ENCODE measurements around the gene ACVR1B. TPM values are rescaled to one million over a fixed set of nuclear protein-coding genes. Genes with fewer than 3 reads are reported as not detected.

Gene ACVR1B
- total RNA-seq, 1 donor = 10.5 TPM

- Histone ChIP-seq H4K20me1 (ENCODE audit: insufficient read depth, low read length) (no peaks in the 10 kb centered on the region), H3K4me3 (ENCODE audit: insufficient read depth, low read length) (no peak overlapping the region), H3K79me2 (ENCODE audit: insufficient read depth, low read length) (no peaks in the 10 kb centered on the region), H3K27me3 (ENCODE audit: insufficient read depth, low read length) (peaks cover 21% of the 10 kb centered on the region), H2AFZ (ENCODE audit: low read length) (no peak overlapping the region), H3K27ac (ENCODE audit: low read depth, low read length) (no peak overlapping the region), H3K4me1 (ENCODE audit: insufficient read depth, low read length) (no peaks in the 10 kb centered on the region), H3K36me3 (ENCODE audit: insufficient read depth, low read length) (no peaks in the 10 kb centered on the region), H3K4me2 (ENCODE audit: insufficient read depth, low read length) (no peak overlapping the region), H3K9me3 (ENCODE audit: low read depth, low read length) (no peaks in the 10 kb centered on the region)
- no peak for TF ChIP-seq CTCF (IDR thresholded peaks at IDR 0.05; ENCODE audit: extremely low read depth, low read depth, low read length)
- DNase-seq (ENCODE audit: insufficient read length, low spot score, missing footprints) = no peak
Measured at GRCh38 chr12:51934080-51934479, 17.4 kb upstream of the ACVR1B start.

GRCh38 chr12:51937926-51938325 lies 13.6 kb upstream of the ACVR1B start:
- Histone ChIP-seq H3K79me2 (ENCODE audit: insufficient read depth, low read length) (no peaks in the 10 kb centered on the region), H4K20me1 (ENCODE audit: insufficient read depth, low read length) (no peaks in the 10 kb centered on the region), H3K9me3 (ENCODE audit: low read depth, low read length) (no peaks in the 10 kb centered on the region), H3K27ac (ENCODE audit: low read depth, low read length) (no peak overlapping the region), H3K27me3 (ENCODE audit: insufficient read depth, low read length) (peaks cover 17% of the 10 kb centered on the region), H3K4me1 (ENCODE audit: insufficient read depth, low read length) (no peaks in the 10 kb centered on the region), H3K4me2 (ENCODE audit: insufficient read depth, low read length) (no peak overlapping the region), H2AFZ (ENCODE audit: low read length) (no peak overlapping the region), H3K36me3 (ENCODE audit: insufficient read depth, low read length) (no peaks in the 10 kb centered on the region), H3K4me3 (ENCODE audit: insufficient read depth, low read length) (no peak overlapping the region)
- TF ChIP-seq CTCF (IDR thresholded peaks at IDR 0.05; ENCODE audit: extremely low read depth, low read depth, low read length) = no peak
- no peak for DNase-seq (ENCODE audit: insufficient read length, low spot score, missing footprints)

- H4K20me1 ChIP-seq (ENCODE audit: insufficient read depth, low read length) = no peaks in the 10 kb centered on the region
- no peak overlapping the region for H3K4me3 ChIP-seq (ENCODE audit: insufficient read depth, low read length)
- H3K79me2 ChIP-seq (ENCODE audit: insufficient read depth, low read length) = no peaks in the 10 kb centered on the region
- no peak overlapping the region for H3K27ac ChIP-seq (ENCODE audit: low read depth, low read length)
- no peak overlapping the region for H3K4me2 ChIP-seq (ENCODE audit: insufficient read depth, low read length)
- no peaks in the 10 kb centered on the region for H3K36me3 ChIP-seq (ENCODE audit: insufficient read depth, low read length)
- no peak for DNase-seq (ENCODE audit: insufficient read length, low spot score, missing footprints)
- TF ChIP-seq CTCF (IDR thresholded peaks at IDR 0.05; ENCODE audit: extremely low read depth, low read depth, low read length) = no peak
- H3K4me1 ChIP-seq (ENCODE audit: insufficient read depth, low read length) = no peaks in the 10 kb centered on the region
- peaks cover 17% of the 10 kb centered on the region for H3K27me3 ChIP-seq (ENCODE audit: insufficient read depth, low read length)
- H2AFZ ChIP-seq (ENCODE audit: low read length) = no peak overlapping the region
- no peaks in the 10 kb centered on the region for H3K9me3 ChIP-seq (ENCODE audit: low read depth, low read length)
Measured at GRCh38 chr12:51938726-51939125, 12.8 kb upstream of the ACVR1B start.

GRCh38 chr12:51941011-51941581 lies 10.4 kb upstream of the ACVR1B start:
- H3K4me2 ChIP-seq (ENCODE audit: insufficient read depth, low read length) = no peak overlapping the region
- no peaks in the 10 kb centered on the region for H4K20me1 ChIP-seq (ENCODE audit: insufficient read depth, low read length)
- no peak for TF ChIP-seq CTCF (IDR thresholded peaks at IDR 0.05; ENCODE audit: extremely low read depth, low read depth, low read length)
- peaks cover 14% of the 10 kb centered on the region for H3K27me3 ChIP-seq (ENCODE audit: insufficient read depth, low read length)
- H2AFZ ChIP-seq (ENCODE audit: low read length) = no peak overlapping the region
- H3K27ac ChIP-seq (ENCODE audit: low read depth, low read length) = no peak overlapping the region
- no peak for DNase-seq (ENCODE audit: insufficient read length, low spot score, missing footprints)
- peaks cover 7% of the 10 kb centered on the region for H3K9me3 ChIP-seq (ENCODE audit: low read depth, low read length)
- no peak overlapping the region for H3K4me3 ChIP-seq (ENCODE audit: insufficient read depth, low read length)
- no peaks in the 10 kb centered on the region for H3K36me3 ChIP-seq (ENCODE audit: insufficient read depth, low read length)
- no peaks in the 10 kb centered on the region for H3K4me1 ChIP-seq (ENCODE audit: insufficient read depth, low read length)
- no peaks in the 10 kb centered on the region for H3K79me2 ChIP-seq (ENCODE audit: insufficient read depth, low read length)

Measured in osteoblast (primary cell).